ENCODE data around the gene SOS1.

SOS1 gene

DNA sequence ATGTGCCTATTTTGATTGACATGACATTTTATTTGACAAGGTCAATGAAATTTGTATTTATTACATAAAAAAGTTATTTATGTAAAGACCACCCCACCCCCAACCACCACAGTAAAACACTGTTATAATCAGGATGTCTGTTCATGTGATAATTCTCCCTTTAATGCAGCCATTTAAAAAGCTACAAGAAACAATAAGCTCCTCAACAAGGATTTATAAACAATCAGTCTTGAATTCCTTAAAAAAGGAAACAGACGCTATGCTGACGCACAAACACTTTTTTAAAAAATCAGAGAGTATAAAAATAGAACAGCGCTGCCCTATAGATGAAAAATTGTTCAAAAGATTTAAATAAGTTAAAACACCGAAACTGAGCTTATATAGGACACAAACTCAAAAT, 102.2 kb downstream of the SOS1 start:
- FAIRE-seq = no peak

DNA sequence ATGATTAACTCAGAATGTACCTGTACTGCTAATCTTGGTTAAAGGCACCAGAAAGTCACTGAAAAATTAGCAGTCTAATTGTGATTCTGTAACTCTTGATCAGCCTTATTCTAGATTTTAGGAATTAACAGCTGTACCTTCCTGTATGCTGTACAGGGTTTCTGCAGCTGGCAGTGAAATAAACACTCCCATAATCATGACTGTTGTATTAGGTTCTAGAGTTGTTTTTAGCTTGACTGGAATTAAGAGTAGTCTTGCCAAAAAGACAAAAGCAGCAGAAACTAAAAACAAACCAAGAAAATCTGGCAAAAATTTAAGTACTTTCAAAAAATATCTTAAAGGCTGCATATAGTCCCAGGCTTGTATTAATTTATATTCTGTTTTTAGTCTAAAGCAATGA, 103.5 kb downstream of the SOS1 start:
- FAIRE-seq = peak; percentile 49

DNA sequence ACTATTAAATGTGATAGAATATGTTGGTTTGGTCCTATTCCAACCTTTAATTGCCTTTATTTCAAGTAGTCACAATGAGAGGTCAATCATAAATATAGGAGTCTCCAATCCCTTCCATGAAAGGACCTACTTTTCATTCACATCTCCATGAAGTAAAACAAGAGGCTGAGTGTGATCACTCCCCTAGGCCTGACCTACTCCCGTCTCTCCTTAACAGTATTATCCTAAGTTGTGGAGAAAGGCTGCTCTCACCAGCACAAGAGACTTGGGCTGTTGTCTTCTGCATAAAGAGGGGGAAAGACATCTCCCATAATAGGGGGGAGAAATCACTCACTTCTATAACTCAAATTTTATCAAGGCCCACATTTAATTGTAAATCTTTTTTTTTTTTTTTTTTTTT, 105.4 kb downstream of the SOS1 start:
- FAIRE-seq = no peak

- peak; percentile 31 for FAIRE-seq
Measured at GRCh38 chr2:39013871-39014270, 107.0 kb downstream of the SOS1 start.

DNA sequence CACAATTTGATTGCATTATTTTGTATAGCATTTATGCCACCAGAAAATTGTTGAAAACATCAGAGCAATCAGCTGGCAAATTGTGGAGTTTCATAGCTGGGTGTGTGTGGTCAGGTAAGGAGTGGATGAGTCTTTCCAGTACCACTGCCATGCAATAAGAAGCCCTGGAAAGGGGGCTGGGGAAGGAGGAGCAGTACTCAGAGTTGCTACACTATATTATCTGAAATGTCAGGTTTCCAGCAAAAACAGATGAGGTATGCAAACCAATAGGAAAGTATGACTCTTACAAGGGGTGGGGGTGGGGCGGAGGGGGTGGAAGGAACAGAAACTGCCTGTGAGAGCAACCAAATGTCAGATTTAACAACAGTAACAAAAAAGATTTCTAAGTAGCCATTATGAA, 112.2 kb downstream of the SOS1 start:
- FAIRE-seq = no peak

GRCh38 chr2:39007875-39008504, 112.9 kb downstream of the SOS1 start:
- no peak for FAIRE-seq

DNA sequence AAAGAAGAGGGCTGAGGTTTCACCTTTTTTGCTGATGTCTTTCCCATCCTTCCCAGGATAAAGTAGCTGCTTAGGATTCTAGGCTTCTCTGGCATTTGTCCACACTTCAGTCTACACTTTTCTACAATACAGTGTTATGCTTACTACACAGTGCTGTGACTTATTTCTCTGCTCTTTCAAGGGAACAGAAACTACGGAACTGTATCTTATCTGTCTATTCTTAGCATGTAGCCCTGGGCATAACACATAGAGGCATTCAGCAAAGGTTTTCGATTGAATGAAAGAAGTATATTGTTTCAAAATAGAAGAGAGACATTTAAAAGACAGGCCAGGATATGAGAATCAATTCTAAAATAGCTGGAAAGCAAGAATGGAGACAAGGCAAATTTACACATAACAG, 120.3 kb downstream of the SOS1 start:
- no peak for FAIRE-seq

GRCh38 chr2:38997781-38998180, 123.1 kb downstream of the SOS1 start:
- FAIRE-seq = no peak

- no peak for FAIRE-seq
Measured at GRCh38 chr2:38991899-38992298, 129.0 kb downstream of the SOS1 start.

- no peak for FAIRE-seq
Measured at GRCh38 chr2:38988716-38989115, 132.1 kb downstream of the SOS1 start.

DNA sequence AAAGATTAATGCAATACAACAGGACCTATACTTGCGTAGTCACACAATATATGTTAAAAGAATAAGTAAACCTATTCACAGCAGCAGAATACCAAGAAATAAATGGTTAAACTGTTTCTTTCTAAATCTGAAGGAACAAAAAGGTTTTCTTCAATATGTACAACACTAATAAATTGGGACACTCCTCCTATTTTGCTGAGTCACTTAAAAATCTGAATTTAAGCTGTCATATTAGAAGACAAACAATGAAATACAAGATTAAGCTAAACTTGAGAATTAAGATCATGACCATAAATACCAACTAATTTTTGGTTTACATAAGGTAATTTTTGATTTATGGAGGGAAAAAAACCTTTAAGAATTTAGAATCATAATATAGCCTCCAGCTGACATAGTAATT, 138.4 kb downstream of the SOS1 start:
- FAIRE-seq = no peak

DNA sequence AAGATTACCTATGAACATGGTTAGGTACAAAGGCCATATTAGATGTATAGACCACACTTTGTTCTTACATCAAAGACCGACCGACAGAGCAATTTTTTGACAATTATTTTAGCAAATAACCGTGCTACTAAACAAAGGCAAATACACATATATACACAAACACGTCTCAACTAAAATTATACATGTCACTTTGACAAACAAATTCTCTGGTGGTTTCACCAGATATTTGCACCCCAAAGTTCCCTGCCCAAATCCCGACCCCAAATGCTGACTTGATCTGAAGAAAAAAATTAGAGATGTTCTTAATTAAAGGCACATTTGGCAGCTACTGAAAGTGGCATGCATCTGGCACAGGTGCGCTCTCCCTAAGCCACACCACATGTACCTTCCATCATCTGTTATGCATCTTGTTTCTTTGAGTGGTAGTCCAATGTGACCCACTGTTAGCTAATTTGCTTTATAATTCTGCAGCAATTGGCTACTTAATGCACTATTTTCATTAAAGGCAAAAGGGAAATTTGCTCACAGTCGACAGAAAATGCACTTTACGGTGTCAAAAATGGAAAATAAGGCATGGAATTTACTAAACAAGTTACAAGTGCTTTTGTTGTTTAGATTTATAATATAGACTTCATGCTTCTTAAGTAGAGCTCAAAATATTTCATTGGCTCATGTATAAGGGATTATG, 139.0 kb downstream of the SOS1 start:
- no peak for FAIRE-seq

- FAIRE-seq = no peak
Measured at GRCh38 chr2:38981003-38981669, 139.7 kb downstream of the SOS1 start.

DNA sequence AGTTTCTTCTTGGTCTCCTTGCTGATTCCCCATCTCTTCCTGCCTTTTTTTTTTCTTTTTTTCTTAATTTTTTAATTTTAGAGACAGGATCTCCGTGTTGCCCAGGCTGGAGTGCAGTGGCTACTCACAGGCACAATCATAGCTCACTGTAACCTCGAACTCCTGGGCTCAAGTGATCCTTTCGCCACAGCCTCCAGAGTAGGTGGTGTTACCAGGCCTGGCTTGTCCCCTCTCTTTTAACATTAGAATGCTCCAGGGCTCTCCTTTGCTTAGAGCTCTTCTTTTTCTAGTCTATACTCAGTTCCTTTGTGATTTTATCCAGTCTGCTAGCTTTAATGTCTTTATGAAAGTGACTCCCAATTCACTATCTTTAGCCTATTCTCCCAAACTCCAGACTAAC, 141.9 kb downstream of the SOS1 start:
- no peak for FAIRE-seq

- no peak for FAIRE-seq
Measured at GRCh38 chr2:38978296-38978903, 142.5 kb downstream of the SOS1 start.

GRCh38 chr2:38977047-38977446, 143.8 kb downstream of the SOS1 start:
- FAIRE-seq = no peak

- FAIRE-seq = no peak
Measured at GRCh38 chr2:38975042-38975441, 145.8 kb downstream of the SOS1 start.

DNA sequence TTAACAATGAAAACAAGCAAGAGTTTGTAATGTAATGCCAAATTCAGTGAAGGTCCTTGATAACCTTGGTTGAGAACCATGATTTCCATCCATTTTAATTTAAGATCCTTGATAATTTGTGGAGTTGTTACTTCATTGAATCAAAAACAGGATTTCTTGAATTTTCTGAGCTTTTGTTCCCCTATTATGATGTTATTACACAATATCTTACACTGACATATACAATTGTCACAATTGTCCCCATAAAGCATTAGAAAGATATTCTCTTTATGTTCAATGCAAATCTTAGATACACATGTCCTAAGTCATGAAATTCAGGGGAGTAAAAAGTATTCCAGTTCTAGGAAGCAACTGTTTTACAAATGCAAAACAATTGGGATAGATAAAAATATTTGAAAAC, 147.6 kb downstream of the SOS1 start:
- FAIRE-seq = no peak

DNA sequence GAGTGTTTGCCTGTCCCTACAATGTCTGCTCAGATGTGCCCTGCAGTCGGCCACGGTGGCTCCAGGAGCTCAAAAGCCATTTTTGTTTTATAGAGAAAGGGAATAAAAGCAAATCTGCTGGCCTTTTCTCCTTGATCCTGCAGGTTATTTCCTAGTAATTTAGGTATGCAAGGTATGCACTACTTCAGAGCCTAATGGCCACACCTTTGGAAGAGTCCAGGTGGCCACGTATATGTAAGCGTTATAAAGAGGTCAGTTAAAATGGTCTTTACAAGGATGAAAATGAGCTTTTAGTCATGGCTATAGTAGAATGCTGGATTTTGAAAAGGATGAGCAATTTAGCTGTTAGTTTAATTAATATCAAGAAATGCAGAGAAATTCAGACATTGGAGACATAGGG, 149.5 kb downstream of the SOS1 start:
- FAIRE-seq = no peak

DNA sequence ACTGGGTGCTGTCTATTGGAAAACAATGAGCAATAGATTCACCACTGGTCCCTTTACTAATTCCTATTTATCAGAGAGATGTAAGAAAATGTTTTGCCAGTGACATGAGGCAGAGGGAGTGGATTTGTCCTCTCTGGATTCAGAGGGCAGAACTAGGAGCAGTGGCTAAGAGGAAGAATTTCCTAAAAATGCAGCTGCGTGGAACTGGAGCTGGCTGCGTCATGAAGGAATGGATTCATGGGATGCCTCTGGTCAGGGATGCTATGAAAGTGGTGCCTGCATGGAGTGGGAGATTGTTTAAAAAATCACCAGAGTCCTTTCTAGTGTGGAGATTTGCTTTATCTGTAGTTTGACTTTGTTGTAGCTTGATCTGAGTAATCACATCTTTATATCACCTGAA, 152.8 kb downstream of the SOS1 start:
- no peak for FAIRE-seq

DNA sequence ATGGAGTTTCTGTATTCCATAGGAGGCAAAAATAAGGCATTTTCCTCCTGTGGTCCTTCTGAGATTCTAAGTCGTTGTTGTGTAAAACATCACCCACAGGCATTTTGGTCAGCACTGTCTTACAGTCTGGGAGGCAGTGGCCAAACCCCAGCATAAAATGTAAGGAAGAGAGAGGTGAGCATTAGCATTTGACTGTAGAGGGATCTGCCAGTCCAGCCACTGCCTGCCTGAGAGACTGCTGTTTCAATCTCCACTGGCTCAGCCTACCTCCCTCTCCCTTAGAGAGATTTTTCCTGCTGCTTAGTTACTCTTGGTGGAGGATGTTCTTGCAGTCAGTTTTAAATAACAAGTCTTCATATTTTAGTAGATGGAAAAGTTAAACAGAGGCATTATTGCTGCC, 154.2 kb downstream of the SOS1 start:
- no peak for FAIRE-seq

DNA sequence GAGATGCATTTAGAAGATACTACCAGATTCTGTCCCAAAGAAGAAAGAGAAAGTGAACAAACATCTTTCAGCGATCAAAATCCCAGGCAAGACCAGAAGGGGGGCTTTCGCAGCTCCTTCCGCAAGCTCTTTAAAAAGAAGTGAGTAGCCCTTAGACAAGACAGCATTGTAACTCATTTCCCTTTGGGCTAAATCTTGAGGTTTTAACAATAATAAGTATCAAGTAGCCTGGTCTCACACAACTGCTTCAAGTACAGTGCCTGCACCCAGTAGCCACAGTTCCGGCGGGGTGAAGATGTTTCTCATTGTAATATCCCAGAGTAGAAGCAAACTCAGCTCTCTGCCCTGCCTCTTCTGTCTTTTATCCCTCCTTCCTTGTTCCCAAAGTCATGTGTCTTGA, 154.8 kb downstream of the SOS1 start:
- no peak for FAIRE-seq

- no peak for FAIRE-seq
Measured at GRCh38 chr2:38960609-38961320, 160.1 kb downstream of the SOS1 start.
